Lung microvascular endothelial cell (primary cell): ENCODE results near the gene LFNG. TPM values are rescaled to one million over a fixed set of nuclear protein-coding genes. Genes with fewer than 3 reads are reported as not detected.

ENCODE experiments used
- DNase-seq, 2 donors: peaks; one replicate each; pipeline versions ENCODE4 v3.0.0 to v3.0.0-alpha.2; 2010; ENCODE audit warnings: low read depth in 2 of 2
- total RNA-seq: library from RNA; depleted of rRNA; stranded (reverse); fragments of >200 nt; gene quantifications from 2 replicates; pipeline ENCODE4 v1.2.1, GENCODE V29; 2014

Gene LFNG
- total RNA-seq, 1 donor from 2014 or later = 16.9 TPM

GRCh38 chr7:2570021-2570420 is 50.4 kb downstream of the LFNG start:
- DNase-seq = peak; percentile 29 to 64

GRCh38 chr7:2571409-2571808 is 51.8 kb downstream of the LFNG start:
- DNase-seq = no peak

GRCh38 chr7:2572101-2572842 is 52.7 kb downstream of the LFNG start:
- peak; percentile 31 to 72 for DNase-seq

GRCh38 chr7:2573761-2574160 is 54.2 kb downstream of the LFNG start:
- DNase-seq = no peak

- no peak for DNase-seq
These were observed 55.6 kb downstream of the LFNG start for GRCh38 chr7:2575046-2575732.

- no peak for DNase-seq
These were observed 56.3 kb downstream of the LFNG start for GRCh38 chr7:2575733-2576340.

GRCh38 chr7:2576742-2577491 is 57.3 kb downstream of the LFNG start:
- DNase-seq = no peak

Other genes with a start within 250 kb of the LFNG start
- 5.6 and 6.5 TPM in 2 replicates for gene SNX8, start 205.3 kb upstream of the LFNG start, total RNA-seq
- 141 and 143 TPM in 2 replicates for gene EIF3B, start 164.9 kb upstream of the LFNG start, total RNA-seq
- 2.8 and 3.8 TPM in 2 replicates for gene CHST12, start 116.2 kb upstream of the LFNG start, total RNA-seq
- gene GRIFIN, start 43.4 kb upstream of the LFNG start, total RNA-seq = not detected in 2 replicates
- gene BRAT1, start 35.8 kb downstream of the LFNG start, total RNA-seq = 13.9 and 21.8 TPM in 2 replicates
- 4.6 and 6.0 TPM in 2 replicates for gene IQCE, start 39.2 kb downstream of the LFNG start, total RNA-seq
- gene TTYH3, start 112.2 kb downstream of the LFNG start, total RNA-seq = 35.1 and 48.0 TPM in 2 replicates
- under 0.01 TPM in 1 of 2 replicates, not detected in the other for gene AMZ1, start 168.4 kb downstream of the LFNG start, total RNA-seq